Caco-2 (cell line): ENCODE results near the gene PHC2. TPM values are rescaled to one million over a fixed set of nuclear protein-coding genes. Genes with fewer than 3 reads are reported as not detected.

Experiments
- BruUV-seq: library from RNA; stranded (reverse); fragments of 400-500 nt; replicated peaks from 2 replicates; lab custom pipeline; 2021; lab: Mats Ljungman, UMichigan
- CTCF ChIA-PET: fragments of 300-600 bp; sonication (Branson Sonifier 250); formaldehyde crosslinking; loops from one replicate; lab custom pipeline; 2022; ENCODE audit warnings: antibody characterized with exemption; lab: Charles Lee
- POLR2A ChIA-PET: fragments of 300-600 bp; sonication (Branson Sonifier 250); formaldehyde crosslinking; loops from one replicate; lab custom pipeline; 2022; ENCODE audit warnings: antibody characterized with exemption; lab: Charles Lee
- DNase-seq, 2 experiments: peaks; one replicate each; pipeline versions ENCODE4 v3.0.0 to v3.0.0-alpha.2; 2020 to 2022
- H3K27me3 ChIP-seq: replicated peaks from 2 replicates; pipeline ENCODE4 v1.6.0; 2011; ENCODE audit warnings: low read length; ENCODE audit not compliant: control insufficient read depth, insufficient read depth
- H3K36me3 ChIP-seq: 2 replicates; pipeline ENCODE4 v1.5.1; 2011; ENCODE audit warnings: low read length; ENCODE audit not compliant: control insufficient read depth, insufficient read depth
- H3K4me1 ChIP-seq: fragments of 250-450 bp; sonication (Bioruptor Pico); 2 replicates; pipeline ENCODE4 v1.5.1; 2020; ENCODE audit warnings: mild to moderate bottlenecking
- H3K4me3 ChIP-seq: 2 replicates; pipeline ENCODE4 v1.5.1; 2011; ENCODE audit warnings: low read depth, mild to moderate bottlenecking, control low read depth, low read length
- H3K9me3 ChIP-seq: fragments of 250-450 bp; sonication (Bioruptor Pico); 2 replicates; pipeline ENCODE4 v1.5.1; 2020; ENCODE audit warnings: mild to moderate bottlenecking, moderate library complexity
- H3K27ac Mint-ChIP-seq: one replicate; pipeline ENCODE4 v1.8.0; 2022; ENCODE audit warnings: mixed read lengths; ENCODE audit not compliant: unreplicated experiment
- H3K27me3 Mint-ChIP-seq: one replicate; pipeline ENCODE4 v1.8.0; 2022; ENCODE audit warnings: mixed read lengths; ENCODE audit not compliant: insufficient read depth, unreplicated experiment
- H3K36me3 Mint-ChIP-seq: one replicate; pipeline ENCODE4 v1.8.0; 2022; ENCODE audit warnings: mild to moderate bottlenecking, mixed read lengths; ENCODE audit not compliant: insufficient read depth, unreplicated experiment
- H3K4me1 Mint-ChIP-seq: one replicate; pipeline ENCODE4 v1.8.0; 2022; ENCODE audit warnings: low read depth, mixed read lengths; ENCODE audit not compliant: unreplicated experiment
- H3K4me3 Mint-ChIP-seq: one replicate; pipeline ENCODE4 v1.8.0; 2022; ENCODE audit warnings: mild to moderate bottlenecking, moderate library complexity, mixed read lengths; ENCODE audit not compliant: unreplicated experiment
- H3K9me3 Mint-ChIP-seq: one replicate; pipeline ENCODE4 v1.8.0; 2022; ENCODE audit warnings: mixed read lengths; ENCODE audit not compliant: unreplicated experiment
- CTCF ChIP-seq, 2 experiments: fragments of 200-600 bp in 1 of 2; IDR thresholded peaks; 1 replicate in 1 of 2; 2 replicates in 1 of 2; pipeline versions ENCODE4 v1.5.1 to v1.8.0; 2011 to 2022; ENCODE audit warnings: antibody characterized with exemption in 1 of 2, control low read depth in 1 of 2, inconsistent platforms in 1 of 2, low read depth in 1 of 2, low read length in 1 of 2, mild to moderate bottlenecking in 1 of 2, moderate library complexity in 1 of 2; ENCODE audit not compliant: insufficient read depth in 1 of 2, severe bottlenecking in 1 of 2, unreplicated experiment in 1 of 2
- intact Hi-C: fragments of 100-400 bp; cut with micrococcal nuclease; formaldehyde crosslinking; loops from one replicate; pipeline ENCODE4 v1.10.0; 2022; ENCODE audit not compliant: unreplicated experiment
- microRNA-seq: library from miRNA; unstranded; fragments of <30 nt; microRNA quantifications from one replicate; pipeline ENCODE4 v1.2.0, GENCODE V29; 2022
- total RNA-seq: library from RNA; stranded (reverse); gene quantifications from 2 replicates; pipeline ENCODE4 v1.2.3, GENCODE V29; 2022

The PHC2 gene
- total RNA-seq, 1 experiment from 2014 or later, result 35.2 TPM

- no peaks in the 10 kb centered on the region for H3K4me1 ChIP-seq
- no peak overlapping the region for H3K4me3 ChIP-seq
- H3K4me3 Mint-ChIP-seq, result no peak overlapping the region
- no peaks in the 10 kb centered on the region for H3K9me3 ChIP-seq
- peaks cover 14% of the 10 kb centered on the region for H3K36me3 Mint-ChIP-seq
- 0 out of 2 replicates have a peak, but pooled peaks cover 1% of the 10 kb centered on the region for H3K36me3 ChIP-seq
- ChIA-PET POLR2A (no interaction called here), CTCF (no interaction called here)
- DNase-seq, result no peak
- no TSS peak for BruUV-seq
- no peaks in the 10 kb centered on the region for H3K4me1 Mint-ChIP-seq
- H3K27ac Mint-ChIP-seq, result no peak overlapping the region
- H3K27me3 Mint-ChIP-seq, result no peaks in the 10 kb centered on the region
- no peaks in the 10 kb centered on the region for H3K27me3 ChIP-seq
- intact Hi-C loops, result no loop called here
- no peaks in the 10 kb centered on the region for H3K9me3 Mint-ChIP-seq
- no peak for TF ChIP-seq CTCF (IDR thresholded peaks at IDR 0.05; ENCODE audit: insufficient read depth in 1 of 2, low read depth in 1 of 2, low read length in 1 of 2, severe bottlenecking in 1 of 2, unreplicated experiment in 1 of 2)
Observed at GRCh38 chr1:33273961-33274371, 156.9 kb downstream of the PHC2 start.

Small RNA genes within 50 kb of the gene (microRNA-seq; reads per million reads assigned to microRNA genes)
- gene MIR3605, result 4.5 reads per million, percentile 30 among the genes with 10 or more reads in this experiment

Other genes starting within 250 kb of the PHC2 start
- 2.4 and 2.5 TPM in 2 replicates for gene TRIM62, start 249.1 kb downstream of the PHC2 start, total RNA-seq
- gene ZNF362, start 174.6 kb downstream of the PHC2 start, total RNA-seq, result 23.2 and 26.9 TPM in 2 replicates
- gene A3GALT2, start 110.0 kb downstream of the PHC2 start, total RNA-seq, result not detected in 2 replicates
- gene ZSCAN20, start 41.5 kb upstream of the PHC2 start, total RNA-seq, result 2.7 and 3.0 TPM in 2 replicates